GM19467 (cell line): ENCODE results near the gene MZT1.
"Not testable (repeated sequence)": the region's sequence is repeated elsewhere in the genome, so short reads cannot be mapped to it uniquely, and the experiment has no call there.

ENCODE experiments used
- ATAC-seq: cut with Tn5 transposase; IDR thresholded peaks from one replicate; pipeline ENCODE4 v1.9.1; 2021; ENCODE audit warnings: mild to moderate bottlenecking, moderate library complexity; ENCODE audit not compliant: unreplicated experiment

MZT1 gene

GRCh38 chr13:72727417-72728289, at the start of gene MZT1, which contains the start of gene BORA:
Gene MZT1 (minus strand): TSS chr13:72727629. CDS start chr13:72727602, 27 bp downstream.
Gene BORA (plus strand): TSS chr13:72727923. CDS start chr13:72728941, 1,018 bp downstream.
- ATAC-seq = peak; percentile 97

GRCh38 chr13:72774019-72774418, 46.6 kb upstream of the MZT1 start:
- no peak for ATAC-seq

- ATAC-seq = no peak
Measured at GRCh38 chr13:72763411-72763810, 36.0 kb upstream of the MZT1 start.

GRCh38 chr13:72760189-72760588, 32.8 kb upstream of the MZT1 start:
- no peak for ATAC-seq

- ATAC-seq = no peak
Measured at GRCh38 chr13:72757792-72758535, 30.5 kb upstream of the MZT1 start.

- ATAC-seq = no peak
Measured at GRCh38 chr13:72754111-72754510, 26.7 kb upstream of the MZT1 start.

GRCh38 chr13:72751220-72751619, 23.8 kb upstream of the MZT1 start:
- no peak for ATAC-seq

- no peak for ATAC-seq
Measured at GRCh38 chr13:72745260-72745659, 17.8 kb upstream of the MZT1 start.

- ATAC-seq = no peak
Measured at GRCh38 chr13:72740015-72740414, 12.6 kb upstream of the MZT1 start.

- ATAC-seq = no peak
Measured at GRCh38 chr13:72737033-72737432, 9.6 kb upstream of the MZT1 start.

- ATAC-seq = no peak
Measured at GRCh38 chr13:72728290-72728605, 819 bp upstream of the MZT1 start.

- ATAC-seq = peak; percentile 21
Measured at GRCh38 chr13:72726726-72727416, 558 bp downstream of the MZT1 start.

- ATAC-seq = not testable (repeated sequence)
Measured at GRCh38 chr13:72726185-72726584, 1.2 kb downstream of the MZT1 start.

- ATAC-seq = no peak
Measured at GRCh38 chr13:72716776-72717175, 10.7 kb downstream of the MZT1 start.

- no peak for ATAC-seq
Measured at GRCh38 chr13:72700509-72700908, 26.9 kb downstream of the MZT1 start.

GRCh38 chr13:72698164-72698563, 29.3 kb downstream of the MZT1 start:
- no peak for ATAC-seq

GRCh38 chr13:72696579-72696978, 30.9 kb downstream of the MZT1 start:
- ATAC-seq = no peak

GRCh38 chr13:72694314-72694713, 33.1 kb downstream of the MZT1 start:
- no peak for ATAC-seq

GRCh38 chr13:72693832-72694231, 33.6 kb downstream of the MZT1 start:
- no peak for ATAC-seq

- ATAC-seq = no peak
Measured at GRCh38 chr13:72692884-72693514, 34.4 kb downstream of the MZT1 start.

- no peak for ATAC-seq
Measured at GRCh38 chr13:72689181-72689696, 38.2 kb downstream of the MZT1 start.
